Right renal cortex interstitium (tissue), 3 donors: ENCODE measurements around the gene C1orf50. TPM values are rescaled to one million over a fixed set of nuclear protein-coding genes. Genes with fewer than 3 reads are reported as not detected.

ENCODE experiments used
- DNase-seq, 3 donors: peaks; one replicate each; pipeline ENCODE4 v3.0.0-alpha.2; 2013; ENCODE audit warnings: low read depth in 3 of 3, low spot score in 2 of 3
- polyA plus RNA-seq, 3 donors: library from polyadenylated mRNA; unstranded; fragments of 120-200 nt; gene quantifications; one replicate each; pipeline ENCODE4 v1.2.1, GENCODE V29; 2013; ENCODE audit not compliant: insufficient read length in 3 of 3

The C1orf50 gene
- polyA plus RNA-seq, 3 donors: 12.9 to 14.3 (median 14.3) TPM

DNA sequence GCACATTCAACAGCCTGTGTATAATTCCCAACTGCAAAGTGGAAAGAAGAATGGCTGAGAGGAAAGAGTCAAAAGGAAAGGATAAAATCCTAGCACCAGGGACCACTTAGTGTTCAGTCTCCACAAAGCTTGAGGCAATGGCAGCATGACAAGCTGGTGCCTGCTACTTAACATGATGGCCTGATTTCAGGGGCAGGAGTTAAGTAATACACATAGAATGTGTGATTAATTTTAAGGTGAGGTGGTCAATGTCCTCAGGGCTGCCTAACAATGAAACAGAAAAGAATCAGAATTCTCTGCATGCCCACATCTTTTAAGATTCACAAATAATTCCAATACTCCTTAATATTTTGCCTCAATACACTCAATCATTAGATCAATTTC is 9.2 kb upstream of the C1orf50 start:
- DNase-seq: no peak

DNA sequence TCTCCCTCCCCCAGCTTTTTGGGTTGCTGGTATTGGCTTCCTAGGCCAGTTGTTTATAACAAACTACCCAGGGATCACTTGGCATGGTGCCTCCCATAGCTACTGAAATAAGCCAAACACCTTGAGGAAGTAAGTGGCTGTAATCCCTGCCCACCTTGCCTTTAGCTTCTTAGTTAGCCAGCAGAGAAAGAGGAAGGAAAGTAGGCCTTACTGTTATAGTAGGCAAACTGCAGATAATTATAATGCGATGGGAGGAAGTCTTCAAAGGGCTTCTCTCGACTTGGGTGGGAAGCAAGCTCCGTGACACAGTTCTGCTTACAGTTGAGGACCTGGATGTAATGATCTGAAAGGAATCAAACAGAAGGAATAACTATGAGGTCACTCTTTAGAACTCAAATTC is 8.4 kb upstream of the C1orf50 start:
- DNase-seq: no peak

DNA sequence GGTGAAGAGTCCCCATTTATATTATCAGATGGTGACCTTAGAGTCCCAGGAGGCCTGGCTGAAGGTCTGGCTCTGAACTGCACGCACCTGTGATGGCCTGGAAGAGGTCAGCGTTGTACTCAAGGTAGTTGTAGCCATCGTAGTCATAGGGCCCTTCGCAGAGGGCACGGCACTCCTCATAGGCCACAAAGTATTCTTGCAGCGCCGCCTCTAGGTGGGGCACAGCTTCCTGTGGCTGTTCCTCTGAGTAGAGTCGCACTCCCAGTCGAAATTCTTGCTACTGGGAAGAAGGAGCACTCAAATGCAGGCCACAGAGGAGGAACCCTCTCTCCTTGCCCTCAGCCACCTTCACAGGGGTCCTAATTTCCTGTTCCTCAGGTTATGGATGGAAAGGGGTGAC is 7.9 kb upstream of the C1orf50 start:
- DNase-seq: no peak

DNA sequence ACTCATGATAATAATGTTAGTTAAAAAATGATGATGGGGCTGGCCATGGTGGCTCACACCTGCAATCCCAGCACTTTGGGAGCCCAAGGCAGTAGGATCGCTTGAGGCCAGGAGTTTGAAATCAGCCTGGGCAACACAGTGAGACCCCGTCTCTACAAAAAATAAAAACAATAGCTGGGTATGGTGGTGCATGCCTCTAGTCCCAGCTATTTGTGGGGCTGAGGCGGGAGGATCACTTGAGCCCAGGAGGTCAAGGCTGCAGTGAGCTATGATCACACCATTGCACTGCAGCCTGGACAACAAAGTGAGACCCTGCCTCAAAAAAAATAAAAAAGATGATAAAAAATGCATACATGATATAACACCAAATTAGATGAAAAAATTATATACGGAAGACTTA is 5.5 kb upstream of the C1orf50 start:
- no peak for DNase-seq

DNA sequence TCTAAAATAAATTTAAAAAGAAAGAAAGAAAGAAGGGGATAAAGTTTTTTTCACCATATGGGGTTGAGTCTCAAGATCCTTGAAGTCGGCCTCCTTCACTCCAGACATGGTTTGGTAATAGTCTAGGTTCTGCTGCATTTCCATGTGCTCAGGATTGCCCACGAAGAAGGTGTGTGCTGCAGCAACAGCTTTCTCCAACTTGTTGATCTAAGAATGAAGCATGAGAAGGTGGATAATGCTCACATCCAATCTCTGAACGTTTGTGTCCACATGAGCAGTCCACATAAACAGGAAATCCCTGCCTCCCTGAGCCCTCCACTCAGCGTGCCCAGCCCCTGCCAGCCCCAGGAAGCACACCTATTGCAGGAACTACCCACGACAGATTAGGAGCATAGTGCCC is 4.8 kb upstream of the C1orf50 start:
- no peak for DNase-seq

DNA sequence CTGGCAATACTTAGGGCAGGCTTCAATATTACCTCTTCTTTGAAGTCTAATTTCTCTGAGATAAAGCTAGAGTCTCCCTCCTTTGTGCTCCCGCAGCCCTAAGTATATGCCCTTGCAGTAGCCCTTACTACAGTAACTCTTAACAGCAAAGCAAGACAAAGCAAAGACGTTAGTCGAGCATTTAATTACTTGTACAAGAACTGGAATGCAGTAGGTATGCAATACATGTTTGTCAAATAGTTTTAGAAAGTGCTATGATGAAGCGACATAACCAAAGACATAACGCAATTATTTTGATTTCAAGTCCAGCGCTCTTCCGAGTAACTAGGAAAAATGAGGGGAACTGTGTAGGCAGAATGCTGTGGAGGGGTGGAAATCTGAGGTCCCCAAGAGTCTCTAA is 1.8 kb upstream of the C1orf50 start:
- DNase-seq: no peak

DNA sequence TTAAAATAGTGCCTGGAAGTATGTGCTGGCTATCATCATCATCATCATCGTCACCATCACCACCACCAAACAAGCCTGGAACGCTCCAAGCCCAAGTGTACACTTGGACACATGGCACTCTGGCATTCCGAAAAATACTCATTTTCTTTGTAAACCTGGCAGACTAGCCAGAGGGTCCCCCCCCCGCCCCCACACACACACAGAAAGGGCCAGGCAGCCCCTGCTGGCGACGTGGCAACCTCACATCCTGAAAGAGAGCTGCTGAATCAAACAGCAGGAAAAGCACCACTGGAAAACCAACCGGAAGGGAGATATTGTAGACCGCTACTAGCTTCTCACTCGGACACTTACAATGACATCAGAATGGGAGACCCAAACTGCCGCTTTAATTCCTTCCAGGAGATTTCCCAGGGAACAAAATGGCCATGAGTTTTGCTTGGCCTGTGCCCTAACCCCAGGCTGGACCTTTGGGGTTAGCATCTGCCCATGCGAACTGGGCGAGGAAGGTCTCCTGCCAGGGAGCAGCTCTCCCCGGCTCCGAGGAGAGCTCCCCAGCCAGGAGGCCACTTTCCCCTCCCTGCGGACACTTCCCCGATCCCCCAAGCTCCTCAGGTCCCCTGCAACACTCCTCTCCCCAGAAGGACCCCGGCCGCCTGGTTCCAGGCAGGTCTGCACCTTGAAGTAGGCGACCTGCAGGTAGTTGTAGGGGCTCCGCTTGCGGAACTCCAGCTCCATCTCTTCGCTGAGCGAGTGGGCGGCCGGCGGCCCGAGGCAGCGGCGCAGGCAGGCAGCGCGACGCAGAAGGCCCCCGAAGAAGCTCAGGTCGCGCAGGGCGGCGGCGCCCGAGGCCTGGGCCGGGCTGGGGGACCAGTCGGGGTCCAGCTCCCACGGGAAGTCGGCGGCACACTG is 963 bp upstream of the C1orf50 start:
- no peak for DNase-seq

DNA sequence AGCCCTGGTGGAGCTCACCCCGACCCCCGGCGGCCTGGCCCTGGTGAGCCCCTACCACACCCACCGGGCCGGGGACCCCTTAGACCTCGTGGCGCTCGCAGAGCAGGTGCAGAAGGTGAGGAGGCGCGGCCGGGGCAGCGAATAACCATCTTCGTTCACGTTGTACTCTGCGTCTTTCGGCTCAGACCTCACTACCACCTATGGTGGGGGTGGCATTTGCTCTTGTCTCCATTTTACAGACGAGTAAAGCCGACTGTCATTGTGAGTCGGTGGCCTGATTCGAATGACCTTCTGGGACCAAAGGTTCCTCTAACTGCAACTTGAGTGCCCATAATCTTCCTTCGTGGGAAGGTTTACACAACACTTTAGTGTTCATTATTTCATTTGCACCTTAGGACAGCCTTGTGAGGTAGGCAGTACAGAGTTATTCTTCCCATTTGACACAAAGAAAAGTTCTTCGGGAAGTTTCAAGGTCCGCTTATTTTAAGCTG is 506 bp downstream of the C1orf50 start:
- DNase-seq: no peak

DNA sequence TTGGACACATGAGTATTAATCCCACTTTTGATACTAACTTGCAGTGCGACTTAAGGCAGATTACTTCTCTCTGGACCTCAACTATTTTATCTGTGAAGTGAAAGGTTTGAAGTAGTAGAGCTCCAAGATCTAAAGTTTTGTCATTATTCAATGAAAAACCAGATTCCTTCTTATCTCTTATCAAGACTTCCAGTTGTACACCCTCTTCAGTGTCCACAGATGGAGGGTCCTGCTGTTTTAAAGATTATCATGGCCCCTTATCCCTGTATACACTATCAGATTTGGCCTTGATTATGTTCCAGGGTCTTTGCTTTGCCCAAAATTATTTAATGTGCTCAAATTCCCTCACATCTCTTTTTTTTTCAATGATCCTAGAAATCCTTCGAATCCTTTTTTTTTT is 1.1 kb downstream of the C1orf50 start:
- no peak for DNase-seq

DNA sequence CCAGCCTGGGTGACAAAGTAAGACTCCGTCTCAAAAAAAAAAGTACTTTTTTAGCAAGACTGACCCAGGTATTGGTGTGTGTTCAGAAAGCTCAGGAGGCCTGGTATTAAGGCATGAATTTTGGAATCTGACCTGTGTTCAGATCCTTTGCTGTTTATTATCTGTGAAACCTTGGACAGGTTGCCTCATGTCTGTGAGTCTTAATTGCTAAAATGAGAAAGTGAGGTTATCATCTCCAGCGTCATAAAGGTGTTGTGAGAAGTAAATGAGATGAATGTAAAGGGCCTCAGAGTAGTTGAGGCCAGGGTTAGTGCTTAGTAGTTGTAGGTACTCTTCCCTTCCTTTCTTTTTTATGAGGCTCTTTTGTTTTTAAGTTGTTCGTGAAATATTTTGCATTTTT is 2.8 kb downstream of the C1orf50 start:
- DNase-seq: no peak

DNA sequence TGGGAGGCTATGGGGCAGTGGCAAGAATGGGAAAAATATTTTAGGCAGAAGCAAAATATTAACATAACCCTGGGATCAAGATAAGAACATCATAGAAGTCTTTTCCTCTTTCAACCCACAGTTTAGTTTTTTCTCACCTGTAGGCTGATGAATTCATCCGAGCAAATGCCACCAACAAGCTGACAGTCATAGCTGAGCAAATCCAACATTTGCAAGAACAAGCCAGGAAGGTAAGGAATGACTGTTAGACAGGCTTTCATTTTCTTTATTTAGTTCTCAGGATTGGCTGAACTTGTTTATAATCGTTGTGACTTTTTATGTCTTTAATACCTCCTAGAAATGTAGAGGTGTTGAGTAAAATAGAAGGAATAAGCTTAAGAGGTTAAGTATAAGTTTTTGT is 6.4 kb downstream of the C1orf50 start:
- DNase-seq: no peak

DNA sequence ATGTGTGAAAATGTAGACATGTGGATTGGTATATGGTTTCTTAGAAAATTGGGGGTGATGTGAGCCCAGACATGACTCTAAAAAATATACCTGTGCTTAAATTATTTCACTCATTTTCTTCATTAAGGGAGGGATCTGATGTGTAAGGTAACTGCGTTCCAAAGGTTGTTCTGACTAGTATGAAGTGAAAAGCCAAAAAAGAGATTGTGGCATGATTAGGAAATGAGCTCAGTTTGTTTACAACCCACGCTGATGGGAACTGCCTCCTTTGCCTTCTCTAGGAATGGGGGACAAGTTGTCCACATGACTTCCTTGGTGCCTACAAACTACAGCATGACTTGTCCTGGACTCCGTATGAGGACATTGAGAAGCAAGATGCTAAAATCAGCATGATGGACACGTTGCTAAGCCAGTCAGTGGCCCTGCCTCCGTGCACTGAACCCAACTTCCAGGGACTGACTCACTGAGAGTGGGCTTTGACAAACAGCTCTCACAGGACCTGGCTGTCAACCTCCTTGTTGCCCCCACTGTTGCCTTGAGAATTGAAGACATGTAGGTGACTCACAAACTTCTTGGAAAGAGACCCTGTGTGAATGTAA is 8.0 kb downstream of the C1orf50 start:
- no peak for DNase-seq

DNA sequence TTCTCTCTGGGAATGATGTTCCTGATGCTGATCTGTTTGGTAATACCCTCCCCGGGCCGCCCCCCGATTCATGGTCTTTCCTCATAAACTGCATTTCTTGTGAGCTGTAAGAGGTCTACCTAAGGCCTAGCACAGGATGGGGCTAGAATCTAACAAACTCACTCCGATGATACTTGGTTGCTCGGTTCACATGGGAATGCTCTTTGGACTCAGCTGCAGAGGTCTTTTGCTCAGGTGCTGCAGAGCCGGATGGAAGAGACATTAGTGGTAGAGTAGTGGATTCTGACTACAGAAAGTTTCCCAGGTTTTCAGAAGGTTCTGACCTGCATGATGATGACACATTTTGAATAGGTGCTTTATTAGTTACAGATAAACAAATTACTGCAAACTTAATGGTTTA is 9.5 kb downstream of the C1orf50 start:
- DNase-seq: no peak

DNA sequence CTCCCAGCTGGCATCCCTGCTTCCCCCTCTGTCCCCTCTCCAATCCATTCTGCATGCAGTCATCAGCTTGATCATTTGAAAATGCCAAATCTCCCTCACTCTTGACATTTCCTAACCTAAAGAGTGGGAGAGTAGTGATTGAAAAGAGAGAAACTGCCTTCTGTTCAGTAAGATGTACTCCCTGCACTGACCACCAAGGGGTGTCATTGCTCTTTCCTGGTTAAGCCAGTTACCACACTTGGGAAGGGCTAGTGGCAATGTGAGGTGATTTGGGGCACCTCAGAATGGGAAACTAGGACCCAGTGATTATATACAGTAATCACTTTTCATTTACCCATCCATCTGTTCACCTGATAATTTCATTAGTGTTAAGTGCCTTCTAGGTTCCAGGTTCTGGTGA is 10.8 kb downstream of the C1orf50 start:
- DNase-seq: no peak

DNA sequence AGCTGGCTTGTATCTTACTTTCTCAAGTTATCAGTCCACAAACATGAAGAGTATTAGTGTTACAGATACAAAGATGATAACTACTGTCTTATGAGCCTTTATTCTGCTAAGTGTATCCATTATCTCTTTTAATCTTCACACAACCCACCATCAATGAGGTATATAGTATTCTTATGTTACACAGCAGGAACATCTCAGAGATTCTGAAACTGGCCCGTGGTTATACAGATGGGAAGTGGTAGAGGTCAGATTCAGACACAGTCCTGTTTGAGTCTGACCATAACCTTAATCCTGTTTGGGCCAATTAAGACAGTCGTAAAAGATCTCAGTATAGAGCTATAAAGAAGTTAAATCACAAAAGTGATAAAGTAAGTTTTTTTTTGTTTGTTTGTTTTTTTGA is 12.7 kb downstream of the C1orf50 start:
- DNase-seq: no peak

DNA sequence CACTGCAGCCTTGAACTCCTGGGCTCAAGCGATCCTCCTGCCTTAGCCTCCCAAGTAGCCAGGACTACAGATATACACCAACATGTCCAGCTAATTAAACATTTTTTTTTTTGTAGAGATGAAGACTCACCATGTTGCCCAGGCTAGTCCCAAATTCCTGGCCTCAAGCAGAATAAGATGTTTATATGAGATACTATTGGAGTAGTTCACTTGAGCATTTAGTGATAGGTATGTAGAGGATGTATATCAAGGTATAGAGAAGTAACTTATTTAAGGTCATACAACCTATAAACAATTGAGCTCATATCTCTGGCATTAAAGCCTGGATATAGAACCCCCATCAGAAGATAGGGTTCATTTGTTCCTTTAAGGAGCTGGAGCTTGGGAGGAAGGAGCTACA is 13.1 kb downstream of the C1orf50 start:
- no peak for DNase-seq

DNA sequence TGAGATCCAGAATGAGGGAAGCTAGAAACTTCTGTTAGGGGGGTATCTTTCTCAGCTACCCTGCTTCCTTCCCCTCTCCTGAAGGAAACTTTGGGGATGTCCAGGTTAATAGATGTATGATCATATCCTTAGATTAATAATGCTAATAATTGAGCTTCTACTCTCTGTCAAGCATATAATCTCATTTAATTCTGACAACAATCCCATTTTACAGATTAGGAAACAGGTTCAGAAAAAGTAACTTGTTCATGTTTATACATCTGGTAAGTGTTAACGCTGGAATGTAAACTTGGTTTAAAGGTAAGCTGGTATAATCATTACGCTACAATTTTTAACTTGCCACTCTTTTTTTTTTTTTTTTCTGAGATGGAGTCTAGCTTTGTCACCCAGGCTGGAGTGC is 16.0 kb downstream of the C1orf50 start:
- no peak for DNase-seq

DNA sequence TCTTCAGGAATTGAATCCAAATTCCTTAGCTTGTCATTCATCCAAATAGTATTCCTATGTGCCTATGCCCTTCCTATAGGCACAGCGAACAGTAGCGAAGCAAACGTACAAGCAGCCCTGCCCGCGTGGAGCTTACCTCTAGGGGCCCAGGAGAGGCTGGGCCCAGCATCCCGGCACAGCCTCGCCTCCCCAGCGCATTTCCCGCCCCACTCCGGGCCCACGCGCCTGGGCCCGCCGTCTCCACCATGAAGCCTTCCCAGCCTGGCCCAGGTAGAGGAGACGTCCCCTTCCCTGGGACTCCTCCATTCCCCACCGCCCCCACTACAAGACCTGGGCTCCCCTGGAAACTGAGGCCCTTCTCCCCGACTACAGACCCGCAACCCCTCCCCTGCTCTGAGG is 17.5 kb downstream of the C1orf50 start:
- DNase-seq: no peak

DNA sequence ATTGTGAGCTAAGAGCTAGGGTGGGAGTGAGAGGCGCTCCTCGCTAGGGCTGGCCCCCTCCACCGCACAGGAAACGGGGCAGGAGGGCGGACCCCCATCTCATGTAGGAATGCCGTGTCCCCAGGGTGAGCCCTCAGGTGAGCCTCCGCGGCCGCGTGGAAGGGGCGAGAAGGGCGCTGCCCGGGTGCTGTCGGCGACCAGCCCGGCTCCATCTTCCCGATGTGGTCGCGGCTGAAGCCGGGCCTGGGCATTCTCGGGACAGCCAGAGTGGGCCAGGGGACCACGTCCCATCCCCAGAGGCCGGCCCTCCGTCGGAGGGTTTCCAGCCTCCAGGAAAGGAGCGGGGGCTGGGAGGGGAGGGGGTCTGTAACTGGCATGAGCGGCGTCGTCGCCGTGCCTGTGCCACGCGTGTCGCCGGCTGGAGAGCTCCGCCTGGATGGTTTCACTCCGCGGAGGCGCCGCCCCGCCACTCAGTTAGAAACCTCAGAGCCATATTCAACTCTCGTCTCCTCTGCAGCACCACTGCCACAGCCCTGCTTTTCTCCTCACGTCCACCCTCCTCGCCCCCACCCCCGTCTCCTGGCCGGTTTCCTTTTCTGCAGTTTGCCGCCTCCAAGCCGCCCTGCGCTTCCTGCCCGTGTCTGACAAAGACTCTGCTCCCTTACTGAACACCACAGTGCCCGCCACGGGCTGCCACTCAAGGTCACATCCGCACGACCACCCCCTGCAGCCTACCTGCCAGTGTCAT is 18.1 kb downstream of the C1orf50 start, which contains the start of gene TMEM269:
TMEM269 (plus strand) TSS at position 46 of the 748 bp plus-strand sequence. CDS start 4,903 bp downstream, outside the sequence.
- no peak for DNase-seq

DNA sequence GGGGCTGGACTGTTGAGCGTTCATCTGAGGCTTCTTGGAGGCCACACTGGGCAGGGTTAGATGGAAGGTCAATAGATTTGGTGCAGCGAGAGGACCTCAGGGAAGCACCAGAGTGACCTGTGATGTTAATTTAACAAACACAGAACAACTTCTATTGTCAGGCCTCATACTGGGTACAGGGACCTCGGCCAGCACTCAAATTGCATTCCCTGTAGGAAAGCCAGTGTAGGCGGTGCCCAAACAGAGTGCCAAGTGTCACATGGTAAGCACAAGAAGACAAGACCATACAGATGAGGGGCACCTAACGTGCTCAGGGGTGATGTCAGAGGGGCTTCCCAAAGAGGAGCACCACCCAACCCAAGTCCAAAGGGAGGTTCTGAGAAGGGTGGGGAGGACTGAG is 19.0 kb downstream of the C1orf50 start:
- no peak for DNase-seq

DNA sequence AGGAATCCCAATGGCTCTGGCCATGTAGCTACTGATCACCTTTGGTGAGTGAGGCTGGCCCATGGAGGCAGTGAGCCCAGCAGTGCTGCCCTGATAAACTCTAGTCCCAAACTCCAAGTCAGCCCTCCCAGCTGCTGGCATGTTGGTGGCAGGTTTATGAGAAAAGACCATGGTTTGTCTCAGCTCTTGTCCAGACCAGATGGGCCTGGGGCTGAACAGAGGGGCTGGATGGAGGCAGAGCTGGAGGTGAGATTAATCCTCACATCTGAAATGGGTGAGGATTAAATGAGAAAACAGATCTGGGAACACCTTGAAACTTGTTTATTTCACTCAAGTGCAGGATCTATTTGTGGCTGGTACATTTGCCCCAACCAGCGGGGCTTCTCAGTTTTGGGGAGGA is 21.0 kb downstream of the C1orf50 start:
- DNase-seq: no peak
